ENCODE results near the gene CCDC159.
A peak's percentile ranks its signal among the peaks of the same experiment; 100 is the strongest.
"Not testable (repeated sequence)": the region's sequence is repeated elsewhere in the genome, so short reads cannot be mapped to it uniquely, and the experiment has no call there.

Gene CCDC159

DNA sequence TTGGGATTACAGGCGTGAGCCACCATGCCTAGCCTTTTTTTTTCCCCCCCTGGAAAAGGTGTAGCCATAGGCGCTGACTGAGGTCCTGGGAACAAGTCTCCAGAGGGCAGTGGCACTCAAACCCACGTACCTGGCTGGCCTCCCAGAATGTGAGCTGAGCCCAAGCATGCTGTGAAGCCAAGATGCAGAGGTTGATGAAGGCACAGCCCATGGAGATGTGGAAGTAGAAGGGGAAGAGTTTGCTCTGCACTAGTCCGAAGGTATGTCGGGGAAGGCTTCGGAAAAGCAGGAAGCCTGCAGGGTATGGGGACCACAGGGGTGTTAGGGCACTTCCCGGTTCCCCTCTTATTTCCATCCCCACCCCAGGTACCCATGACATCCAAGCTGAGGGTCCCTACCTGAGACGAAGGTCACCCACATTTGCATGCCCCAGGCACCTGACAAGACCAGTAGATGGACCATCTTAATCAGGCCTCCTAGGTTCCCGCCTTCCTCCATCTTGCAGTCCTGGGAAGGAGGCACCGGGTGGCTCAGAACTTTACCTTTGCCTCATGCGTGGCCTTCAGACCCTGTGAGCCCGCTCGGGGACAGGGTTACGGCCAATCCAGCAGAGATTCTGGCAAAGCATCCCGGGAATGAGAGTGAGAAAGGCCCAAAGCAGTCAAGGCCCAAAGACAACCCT lies 1.1 kb upstream of the CCDC159 start:
- Histone ChIP-seq H3K9me3 (ENCODE audit: control insufficient read depth, insufficient read depth, low read length) (peaks cover 6% of the 10 kb centered on the region; the same call in 1 of the 2 replicates), H3K27ac (ENCODE audit: low read depth, low read length) (no peak overlapping the region), H3K27me3 (ENCODE audit: control insufficient read depth, low read length) (no peaks in the 10 kb centered on the region), H3K79me2 (ENCODE audit: control insufficient read depth, low read length) (peaks cover 14% of the 10 kb centered on the region), H3K4me3 (ENCODE audit: low read length) (peak overlapping the region; percentile 94), H3K36me3 (ENCODE audit: control insufficient read depth, low read length) (peaks cover 11% of the 10 kb centered on the region), H4K20me1 (ENCODE audit: control insufficient read depth, insufficient read depth, low read depth, low read length) (no peaks in the 10 kb centered on the region), H3K4me1 (ENCODE audit: control insufficient read depth, low read length) (peaks cover 27% of the 10 kb centered on the region), H3K4me2 (ENCODE audit: low read length) (peak overlapping the region; percentile 87), H3F3A (ENCODE audit: control insufficient read depth, insufficient read depth) (no peaks in the 10 kb centered on the region), H3K9me2 (replicated peaks; ENCODE audit: control insufficient read depth, low read length) (no peaks in the 10 kb centered on the region)
- TF ChIP-seq EZH2phosphoT487 (IDR thresholded peaks at IDR 0.05; ENCODE audit: borderline replicate concordance, low read length), result no peak
- TF ChIP-seq, protein P1, sequence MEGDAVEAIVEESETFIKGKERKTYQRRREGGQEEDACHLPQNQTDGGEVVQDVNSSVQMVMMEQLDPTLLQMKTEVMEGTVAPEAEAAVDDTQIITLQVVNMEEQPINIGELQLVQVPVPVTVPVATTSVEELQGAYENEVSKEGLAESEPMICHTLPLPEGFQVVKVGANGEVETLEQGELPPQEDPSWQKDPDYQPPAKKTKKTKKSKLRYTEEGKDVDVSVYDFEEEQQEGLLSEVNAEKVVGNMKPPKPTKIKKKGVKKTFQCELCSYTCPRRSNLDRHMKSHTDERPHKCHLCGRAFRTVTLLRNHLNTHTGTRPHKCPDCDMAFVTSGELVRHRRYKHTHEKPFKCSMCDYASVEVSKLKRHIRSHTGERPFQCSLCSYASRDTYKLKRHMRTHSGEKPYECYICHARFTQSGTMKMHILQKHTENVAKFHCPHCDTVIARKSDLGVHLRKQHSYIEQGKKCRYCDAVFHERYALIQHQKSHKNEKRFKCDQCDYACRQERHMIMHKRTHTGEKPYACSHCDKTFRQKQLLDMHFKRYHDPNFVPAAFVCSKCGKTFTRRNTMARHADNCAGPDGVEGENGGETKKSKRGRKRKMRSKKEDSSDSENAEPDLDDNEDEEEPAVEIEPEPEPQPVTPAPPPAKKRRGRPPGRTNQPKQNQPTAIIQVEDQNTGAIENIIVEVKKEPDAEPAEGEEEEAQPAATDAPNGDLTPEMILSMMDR (IDR thresholded peaks at IDR 0.05; ENCODE audit: low read depth, low read length, poor library complexity, severe bottlenecking), result no peak

DNA sequence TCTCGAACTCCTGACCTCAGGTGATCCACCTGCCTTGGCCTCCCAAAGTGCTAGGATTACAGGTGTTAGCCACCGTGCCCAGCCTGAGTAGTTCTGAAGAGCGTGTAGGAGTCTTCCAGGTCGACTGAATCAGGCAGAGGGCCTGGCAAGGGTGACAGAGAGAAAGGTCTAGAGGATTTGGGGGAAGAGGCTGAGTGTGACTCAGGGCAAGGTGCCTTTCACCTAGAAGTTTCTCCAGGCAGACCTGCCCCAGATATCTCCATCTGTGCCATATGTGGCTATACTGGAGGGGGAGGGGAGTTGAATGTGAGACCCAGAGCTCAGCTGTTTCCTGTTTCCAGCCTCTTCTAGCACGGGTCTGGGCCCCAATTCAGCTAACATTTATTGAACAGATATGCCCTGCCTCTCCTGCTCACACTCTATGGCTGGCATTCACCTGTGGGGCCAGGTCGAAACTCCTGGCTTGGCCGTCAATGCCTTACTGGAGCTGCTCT lies 1.3 kb downstream of the CCDC159 start:
- no peaks in the 10 kb centered on the region for H3F3A ChIP-seq (ENCODE audit: control insufficient read depth, insufficient read depth)
- no peaks in the 10 kb centered on the region for H3K27me3 ChIP-seq (ENCODE audit: control insufficient read depth, low read length)
- peaks cover 14% of the 10 kb centered on the region for H3K79me2 ChIP-seq (ENCODE audit: control insufficient read depth, low read length)
- no peak overlapping the region; the same call in 1 of the 2 replicates for H3K4me3 ChIP-seq (ENCODE audit: low read length)
- peak overlapping the region; percentile 87; the same call in 1 of the 2 replicates for H3K4me2 ChIP-seq (ENCODE audit: low read length)
- no peak overlapping the region for H3K27ac ChIP-seq (ENCODE audit: low read depth, low read length)
- H3K36me3 ChIP-seq (ENCODE audit: control insufficient read depth, low read length), result peaks cover 1% of the 10 kb centered on the region
- no peaks in the 10 kb centered on the region for H3K9me2 ChIP-seq (replicated peaks; ENCODE audit: control insufficient read depth, low read length)
- no peaks in the 10 kb centered on the region for H4K20me1 ChIP-seq (ENCODE audit: control insufficient read depth, insufficient read depth, low read depth, low read length)
- TF ChIP-seq EZH2phosphoT487 (IDR thresholded peaks at IDR 0.05; ENCODE audit: borderline replicate concordance, low read length), result no peak
- TF ChIP-seq, protein P1 (IDR thresholded peaks at IDR 0.05; ENCODE audit: low read depth, low read length, poor library complexity, severe bottlenecking), result no peak
- peaks cover 6% of the 10 kb centered on the region; the same call in 1 of the 2 replicates for H3K9me3 ChIP-seq (ENCODE audit: control insufficient read depth, insufficient read depth, low read length)
- peaks cover 27% of the 10 kb centered on the region for H3K4me1 ChIP-seq (ENCODE audit: control insufficient read depth, low read length)

DNA sequence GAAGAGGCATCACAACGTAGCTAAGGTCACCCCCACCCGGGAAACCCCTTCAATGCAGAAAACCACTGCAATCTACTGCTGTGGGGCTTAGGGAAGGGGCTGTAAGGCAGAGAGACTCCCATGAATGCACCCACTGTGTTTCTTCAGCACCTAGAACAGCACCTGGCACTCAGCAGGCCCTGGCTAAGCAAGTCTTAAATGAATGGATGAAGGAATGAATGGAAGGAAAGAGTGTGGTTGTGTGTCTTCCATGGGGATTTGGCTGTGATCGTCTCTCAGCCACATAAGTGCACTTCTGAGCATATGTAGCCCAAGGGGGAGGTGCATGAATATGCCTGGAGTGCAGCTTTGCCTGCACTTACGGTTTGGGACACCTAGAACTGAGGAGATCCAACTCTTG lies 2.9 kb downstream of the CCDC159 start:
- Histone ChIP-seq H3K79me2 (ENCODE audit: control insufficient read depth, low read length) (peaks cover 14% of the 10 kb centered on the region), H3K4me1 (ENCODE audit: control insufficient read depth, low read length) (peaks cover 27% of the 10 kb centered on the region), H3K27me3 (ENCODE audit: control insufficient read depth, low read length) (no peaks in the 10 kb centered on the region), H3F3A (ENCODE audit: control insufficient read depth, insufficient read depth) (no peaks in the 10 kb centered on the region; the same call in 1 of the 2 replicates), H3K9me2 (replicated peaks; ENCODE audit: control insufficient read depth, low read length) (no peaks in the 10 kb centered on the region), H3K27ac (ENCODE audit: low read depth, low read length) (no peak overlapping the region), H4K20me1 (ENCODE audit: control insufficient read depth, insufficient read depth, low read depth, low read length) (no peaks in the 10 kb centered on the region), H3K36me3 (ENCODE audit: control insufficient read depth, low read length) (no peaks in the 10 kb centered on the region), H3K4me3 (ENCODE audit: low read length) (no peak overlapping the region), H3K4me2 (ENCODE audit: low read length) (no peak overlapping the region), H3K9me3 (ENCODE audit: control insufficient read depth, insufficient read depth, low read length) (peaks cover 6% of the 10 kb centered on the region; the same call in 1 of the 2 replicates)
- TF ChIP-seq EZH2phosphoT487 (IDR thresholded peaks at IDR 0.05; ENCODE audit: borderline replicate concordance, low read length), result no peak
- TF ChIP-seq, protein P1 (IDR thresholded peaks at IDR 0.05; ENCODE audit: low read depth, low read length, poor library complexity, severe bottlenecking), result no peak

DNA sequence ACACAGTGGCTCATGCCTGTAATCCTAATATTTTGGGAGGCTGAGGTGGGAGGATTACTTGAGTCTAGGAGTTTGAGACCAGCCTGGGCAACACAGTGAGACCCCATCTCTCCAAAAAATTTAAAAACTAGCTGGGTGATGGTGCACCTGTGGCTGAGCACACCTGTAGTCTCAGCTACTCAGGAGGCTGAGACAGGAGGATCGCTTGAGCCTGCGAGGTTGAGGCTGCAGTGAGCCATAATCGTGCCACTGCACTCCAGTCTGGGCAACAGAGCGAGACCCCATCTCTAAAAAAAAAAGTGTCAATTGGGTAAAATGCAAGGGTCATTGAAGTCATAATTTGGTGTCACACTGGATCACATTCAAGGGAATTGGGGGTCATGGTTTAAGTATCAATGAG lies 7.8 kb downstream of the CCDC159 start:
- not testable (repeated sequence) for H3K9me2 ChIP-seq (replicated peaks; ENCODE audit: control insufficient read depth, low read length); H3K9me3 ChIP-seq (ENCODE audit: control insufficient read depth, insufficient read depth, low read length); H3K4me2 ChIP-seq (ENCODE audit: low read length); H3K4me1 ChIP-seq (ENCODE audit: control insufficient read depth, low read length); H3F3A ChIP-seq (ENCODE audit: control insufficient read depth, insufficient read depth); H3K27ac ChIP-seq (ENCODE audit: low read depth, low read length); H3K79me2 ChIP-seq (ENCODE audit: control insufficient read depth, low read length); H3K36me3 ChIP-seq (ENCODE audit: control insufficient read depth, low read length); H3K4me3 ChIP-seq (ENCODE audit: low read length); H4K20me1 ChIP-seq (ENCODE audit: control insufficient read depth, insufficient read depth, low read depth, low read length); H3K27me3 ChIP-seq (ENCODE audit: control insufficient read depth, low read length)
